SJSA1 (cell line): ENCODE measurements around the gene CALML5. TPM values are rescaled to one million over a fixed set of nuclear protein-coding genes. Genes with fewer than 3 reads are reported as not detected.

Source experiments
- DNase-seq, 2 experiments: peaks; one replicate each; pipeline ENCODE4 v3.0.0-alpha.2; 2015 to 2020; ENCODE audit warnings: low spot score in 2 of 2, low read depth in 1 of 2
- H3K27ac ChIP-seq: fragments of 250-450 bp; sonication (Bioruptor Pico); 2 replicates; pipeline ENCODE4 v1.5.1; 2020; ENCODE audit warnings: mild to moderate bottlenecking, moderate library complexity
- H3K27me3 ChIP-seq: fragments of 250-450 bp; sonication (Bioruptor Pico); replicated peaks from 2 replicates; pipeline ENCODE4 v1.5.1; 2020; ENCODE audit warnings: mild to moderate bottlenecking, moderate library complexity
- H3K36me3 ChIP-seq: fragments of 250-450 bp; sonication (Bioruptor Pico); 2 replicates; pipeline ENCODE4 v1.5.1; 2020; ENCODE audit warnings: mild to moderate bottlenecking
- H3K4me1 ChIP-seq: fragments of 250-450 bp; sonication (Bioruptor Pico); replicated peaks from 2 replicates; pipeline ENCODE4 v1.6.1; 2021; ENCODE audit warnings: mild to moderate bottlenecking
- H3K4me3 ChIP-seq: fragments of 250-450 bp; sonication (Bioruptor Pico); 2 replicates; pipeline ENCODE4 v1.5.1; 2020; ENCODE audit warnings: mild to moderate bottlenecking
- H3K9me3 ChIP-seq: fragments of 250-450 bp; sonication (Bioruptor Pico); replicated peaks from 2 replicates; pipeline ENCODE4 v1.5.1; 2020; ENCODE audit warnings: mild to moderate bottlenecking
- total RNA-seq: library from RNA; depleted of rRNA; stranded (reverse); fragments of >200 nt; shearing (Covaris generic); gene quantifications from 2 replicates; pipeline ENCODE4 v1.2.3, GENCODE V29; 2014

Gene CALML5
- total RNA-seq, 1 experiment from 2014 or later = not detected

GRCh38 chr10:5538892-5539651 is 39.7 kb upstream of the CALML5 start:
- Histone ChIP-seq H3K27ac (0 out of 2 replicates have a peak overlapping the region, but pooled peaks have one; percentile 9), H3K9me3 (0 out of 2 replicates have a peak, but pooled peaks cover 2% of the 10 kb centered on the region), H3K4me3 (no peak overlapping the region), H3K36me3 (no peaks in the 10 kb centered on the region), H3K27me3 (no peaks in the 10 kb centered on the region), H3K4me1 (peaks cover 20% of the 10 kb centered on the region)
- peak in 1 of 2 experiments; percentile 40 for DNase-seq

- Histone ChIP-seq H3K36me3 (no peaks in the 10 kb centered on the region), H3K9me3 (0 out of 2 replicates have a peak, but pooled peaks cover 2% of the 10 kb centered on the region), H3K27me3 (no peaks in the 10 kb centered on the region), H3K4me3 (no peak overlapping the region), H3K4me1 (peaks cover 20% of the 10 kb centered on the region), H3K27ac (peak overlapping the region; percentile 9; the same call in 1 of the 2 replicates)
- DNase-seq = peak in 1 of 2 experiments; percentile 64
Measured at GRCh38 chr10:5538446-5538845, 39.1 kb upstream of the CALML5 start.

- H3K27me3 ChIP-seq = no peaks in the 10 kb centered on the region
- H3K27ac ChIP-seq = no peak overlapping the region
- 0 out of 2 replicates have a peak, but pooled peaks cover 2% of the 10 kb centered on the region for H3K9me3 ChIP-seq
- DNase-seq = no peak
- H3K4me3 ChIP-seq = no peak overlapping the region
- H3K36me3 ChIP-seq = no peaks in the 10 kb centered on the region
- peaks cover 20% of the 10 kb centered on the region for H3K4me1 ChIP-seq
Measured at GRCh38 chr10:5537684-5538083, 38.3 kb upstream of the CALML5 start.

GRCh38 chr10:5536486-5537081 is 37.2 kb upstream of the CALML5 start:
- H3K36me3 ChIP-seq = no peaks in the 10 kb centered on the region
- no peak for DNase-seq
- H3K4me1 ChIP-seq = peaks cover 20% of the 10 kb centered on the region
- H3K27ac ChIP-seq = no peak overlapping the region
- H3K4me3 ChIP-seq = no peak overlapping the region
- H3K9me3 ChIP-seq = 0 out of 2 replicates have a peak, but pooled peaks cover 2% of the 10 kb centered on the region
- no peaks in the 10 kb centered on the region for H3K27me3 ChIP-seq

- Histone ChIP-seq H3K27me3 (no peaks in the 10 kb centered on the region), H3K36me3 (no peaks in the 10 kb centered on the region), H3K4me1 (peaks cover 20% of the 10 kb centered on the region), H3K9me3 (no peaks in the 10 kb centered on the region), H3K4me3 (no peak overlapping the region), H3K27ac (no peak overlapping the region)
- no peak for DNase-seq
Measured at GRCh38 chr10:5534880-5535856, 35.8 kb upstream of the CALML5 start.

GRCh38 chr10:5534051-5534821 is 34.9 kb upstream of the CALML5 start:
- Histone ChIP-seq H3K36me3 (no peaks in the 10 kb centered on the region), H3K27ac (no peak overlapping the region), H3K9me3 (no peaks in the 10 kb centered on the region), H3K4me1 (peaks cover 16% of the 10 kb centered on the region), H3K27me3 (no peaks in the 10 kb centered on the region), H3K4me3 (no peak overlapping the region)
- DNase-seq = no peak

- peaks cover 6% of the 10 kb centered on the region for H3K4me1 ChIP-seq
- no peaks in the 10 kb centered on the region for H3K9me3 ChIP-seq
- H3K27ac ChIP-seq = no peak overlapping the region
- H3K27me3 ChIP-seq = no peaks in the 10 kb centered on the region
- H3K36me3 ChIP-seq = no peaks in the 10 kb centered on the region
- no peak for DNase-seq
- H3K4me3 ChIP-seq = no peak overlapping the region
Measured at GRCh38 chr10:5533098-5533731, 33.8 kb upstream of the CALML5 start.

- no peaks in the 10 kb centered on the region for H3K27me3 ChIP-seq
- no peak overlapping the region for H3K27ac ChIP-seq
- peaks cover under 1% of the 10 kb centered on the region for H3K4me1 ChIP-seq
- H3K36me3 ChIP-seq = no peaks in the 10 kb centered on the region
- DNase-seq = no peak
- no peak overlapping the region for H3K4me3 ChIP-seq
- H3K9me3 ChIP-seq = no peaks in the 10 kb centered on the region
Measured at GRCh38 chr10:5532618-5533097, 33.3 kb upstream of the CALML5 start.

GRCh38 chr10:5532307-5532605 is 32.9 kb upstream of the CALML5 start:
- DNase-seq = no peak
- Histone ChIP-seq H3K36me3 (no peaks in the 10 kb centered on the region), H3K27ac (no peak overlapping the region), H3K9me3 (no peaks in the 10 kb centered on the region), H3K27me3 (no peaks in the 10 kb centered on the region), H3K4me3 (no peak overlapping the region), H3K4me1 (no peaks in the 10 kb centered on the region)

GRCh38 chr10:5531558-5532306 is 32.4 kb upstream of the CALML5 start:
- no peaks in the 10 kb centered on the region for H3K27me3 ChIP-seq
- no peak overlapping the region for H3K27ac ChIP-seq
- H3K4me3 ChIP-seq = no peak overlapping the region
- H3K9me3 ChIP-seq = no peaks in the 10 kb centered on the region
- DNase-seq = no peak
- no peaks in the 10 kb centered on the region for H3K4me1 ChIP-seq
- H3K36me3 ChIP-seq = no peaks in the 10 kb centered on the region

- Histone ChIP-seq H3K36me3 (no peaks in the 10 kb centered on the region), H3K4me3 (no peak overlapping the region)
- no peak for DNase-seq
Measured at GRCh38 chr10:5530846-5531557, 31.6 kb upstream of the CALML5 start.

GRCh38 chr10:5530412-5530806 is 31.0 kb upstream of the CALML5 start:
- DNase-seq = no peak
- Histone ChIP-seq H3K36me3 (no peaks in the 10 kb centered on the region), H3K27me3 (no peaks in the 10 kb centered on the region), H3K4me3 (no peak overlapping the region), H3K4me1 (no peaks in the 10 kb centered on the region), H3K27ac (no peak overlapping the region), H3K9me3 (no peaks in the 10 kb centered on the region)

More at GRCh38 chr10:5530846-5531557, 31.6 kb upstream of the CALML5 start:
- Histone ChIP-seq H3K4me1 (no peaks in the 10 kb centered on the region), H3K9me3 (no peaks in the 10 kb centered on the region), H3K27me3 (no peaks in the 10 kb centered on the region), H3K27ac (no peak overlapping the region)
